ENCODE results near the gene EMC8. TPM values are rescaled to one million over a fixed set of nuclear protein-coding genes. Genes with fewer than 3 reads are reported as not detected.

EMC8 gene
- total RNA-seq, 1 donor from 2014 or later: 45.9 TPM

GRCh38 chr16:85796152-85796551, 3.2 kb downstream of the EMC8 start:
- no peak overlapping the region for H3K4me3 ChIP-seq (ENCODE audit: low read depth, low read length)
- TF ChIP-seq CTCF (conservative IDR thresholded peaks at IDR 0.05; ENCODE audit: low read depth, low read length): no peak
- DNase-seq (ENCODE audit: low read depth): no peak

- H3K4me3 ChIP-seq (ENCODE audit: low read depth, low read length): no peak overlapping the region
- TF ChIP-seq CTCF (conservative IDR thresholded peaks at IDR 0.05; ENCODE audit: low read depth, low read length): no peak
- no peak for DNase-seq (ENCODE audit: low read depth)
Measured at GRCh38 chr16:85794696-85795095, 4.6 kb downstream of the EMC8 start.

GRCh38 chr16:85793662-85794298, 5.6 kb downstream of the EMC8 start:
- no peak for DNase-seq (ENCODE audit: low read depth)
- H3K4me3 ChIP-seq (ENCODE audit: low read depth, low read length): no peak overlapping the region
- TF ChIP-seq CTCF (conservative IDR thresholded peaks at IDR 0.05; ENCODE audit: low read depth, low read length): no peak

- TF ChIP-seq CTCF (conservative IDR thresholded peaks at IDR 0.05; ENCODE audit: low read depth, low read length): no peak
- DNase-seq (ENCODE audit: low read depth): no peak
- no peak overlapping the region for H3K4me3 ChIP-seq (ENCODE audit: low read depth, low read length)
Measured at GRCh38 chr16:85789773-85790172, 9.6 kb downstream of the EMC8 start.

GRCh38 chr16:85788819-85789218, 10.5 kb downstream of the EMC8 start:
- no peak for DNase-seq (ENCODE audit: low read depth)
- H3K4me3 ChIP-seq (ENCODE audit: low read depth, low read length): no peak overlapping the region
- no peak for TF ChIP-seq CTCF (conservative IDR thresholded peaks at IDR 0.05; ENCODE audit: low read depth, low read length)

- no peak for DNase-seq (ENCODE audit: low read depth)
- H3K4me3 ChIP-seq (ENCODE audit: low read depth, low read length): no peak overlapping the region
- no peak for TF ChIP-seq CTCF (conservative IDR thresholded peaks at IDR 0.05; ENCODE audit: low read depth, low read length)
Measured at GRCh38 chr16:85785927-85786326, 13.4 kb downstream of the EMC8 start.

GRCh38 chr16:85784813-85785212, 14.5 kb downstream of the EMC8 start:
- DNase-seq (ENCODE audit: low read depth): no peak
- no peak for TF ChIP-seq CTCF (conservative IDR thresholded peaks at IDR 0.05; ENCODE audit: low read depth, low read length)
- no peak overlapping the region for H3K4me3 ChIP-seq (ENCODE audit: low read depth, low read length)

All from epithelial cell of proximal tubule (primary cell).